Ascending aorta (tissue), 2 donors: ENCODE measurements around the gene FYN. TPM values are rescaled to one million over a fixed set of nuclear protein-coding genes. Genes with fewer than 3 reads are reported as not detected.
"Not testable (repeated sequence)": the region's sequence is repeated elsewhere in the genome, so short reads cannot be mapped to it uniquely, and the experiment has no call there.

Experiments used
- DNase-seq, 2 donors: peaks; one replicate each; pipeline ENCODE4 v3.0.0-alpha.2; 2019; ENCODE audit warnings: low spot score in 2 of 2
- H3K27ac ChIP-seq, 2 donors: fragments of 200-600 bp; sonication (generic); one replicate each; pipeline ENCODE4 v1.5.1; 2016 to 2017; ENCODE audit warnings: mild to moderate bottlenecking in 1 of 2
- H3K27me3 ChIP-seq: fragments of 200-600 bp; sonication (generic); one replicate; pipeline ENCODE4 v1.5.1; 2017
- H3K36me3 ChIP-seq, 2 donors: fragments of 200-600 bp; sonication (generic); one replicate each; pipeline ENCODE4 v1.5.1; 2016
- H3K4me1 ChIP-seq, 2 donors: fragments of 200-600 bp; sonication (generic); one replicate each; pipeline ENCODE4 v1.5.1; 2016 to 2017; ENCODE audit warnings: mild to moderate bottlenecking in 1 of 2
- H3K4me3 ChIP-seq, 2 donors: fragments of 200-600 bp; sonication (generic); one replicate each; pipeline ENCODE4 v1.5.1; 2016 to 2017; ENCODE audit warnings: mild to moderate bottlenecking in 1 of 2
- H3K9me3 ChIP-seq, 2 donors: fragments of 200-600 bp; sonication (generic); one replicate each; pipeline ENCODE4 v1.5.1; 2016
- CTCF ChIP-seq, 3 experiments: fragments of 200-600 bp in 2 of 3; fragments of 450-650 bp in 1 of 3; sonication (generic) in 2 of 3; IDR thresholded peaks; one replicate each; pipeline ENCODE4 v1.5.1; 2016 to 2019; ENCODE audit warnings: antibody characterized with exemption in 3 of 3, mild to moderate bottlenecking in 1 of 3, moderate library complexity in 1 of 3
- intact Hi-C: fragments of 100-400 bp; cut with DNase I; formaldehyde crosslinking; loops from one replicate; pipeline ENCODE4 v1.15.1; 2023
- total RNA-seq: library from RNA; depleted of rRNA; stranded (reverse); fragments of >200 nt; gene quantifications from one replicate; pipeline ENCODE4 v1.1.0, GENCODE V29; 2016

FYN gene
- total RNA-seq, 1 donor from 2014 or later = 141 TPM

- DNase-seq = no peak
- intact Hi-C loops = no loop called here
- Histone ChIP-seq H3K4me1 (peaks cover 0 to 17% of the 10 kb centered on the region in 2 donors), H3K27ac (peak overlapping the region; percentile 29 to 83), H3K4me3 (no peak overlapping the region), H3K9me3 (no peaks in the 10 kb centered on the region), H3K36me3 (peaks cover 0 to 3% of the 10 kb centered on the region in 2 donors), H3K27me3 (no peaks in the 10 kb centered on the region)
- no peak for TF ChIP-seq CTCF (IDR thresholded peaks at IDR 0.05)
These were observed 187.7 kb downstream of the FYN start for GRCh38 chr6:111685526-111685925.

- no peaks in the 10 kb centered on the region for H3K27me3 ChIP-seq
- peak overlapping the region; percentile 82 to 83 for H3K27ac ChIP-seq
- intact Hi-C loops = no loop called here
- H3K4me1 ChIP-seq = peaks cover 0 to 21% of the 10 kb centered on the region in 2 donors
- no peak overlapping the region for H3K4me3 ChIP-seq
- no peaks in the 10 kb centered on the region for H3K9me3 ChIP-seq
- H3K36me3 ChIP-seq = peaks cover 0 to 3% of the 10 kb centered on the region in 2 donors
- no peak for TF ChIP-seq CTCF (IDR thresholded peaks at IDR 0.05)
- DNase-seq = no peak
These were observed 188.2 kb downstream of the FYN start for GRCh38 chr6:111685058-111685457.

- Histone ChIP-seq H3K36me3 (peaks cover 0 to 3% of the 10 kb centered on the region in 2 donors), H3K4me3 (no peak overlapping the region), H3K9me3 (no peaks in the 10 kb centered on the region), H3K27me3 (no peaks in the 10 kb centered on the region), H3K4me1 (peaks cover 0 to 27% of the 10 kb centered on the region in 2 donors), H3K27ac (peak overlapping the region; percentile 82 to 83)
- intact Hi-C loops = loop anchor here (2.0 kb wide), 1 partner anchor 15 kb away; no protein-coding TSS in a partner anchor
- TF ChIP-seq CTCF (IDR thresholded peaks at IDR 0.05) = no peak
- DNase-seq = peak in 1 of 2 donors; percentile 85
These were observed 189.4 kb downstream of the FYN start for GRCh38 chr6:111683749-111684267.

- no peak overlapping the region for H3K4me3 ChIP-seq
These were observed 190.1 kb downstream of the FYN start for GRCh38 chr6:111683157-111683556.

GRCh38 chr6:111681860-111682259 is 191.4 kb downstream of the FYN start:
- H3K4me3 ChIP-seq = no peak overlapping the region
- H3K27me3 ChIP-seq = no peaks in the 10 kb centered on the region
- no peaks in the 10 kb centered on the region for H3K9me3 ChIP-seq
- H3K36me3 ChIP-seq = no peaks in the 10 kb centered on the region
- H3K27ac ChIP-seq = peak overlapping the region in 1 of 2 donors; percentile 83
- peaks cover 0 to 27% of the 10 kb centered on the region in 2 donors for H3K4me1 ChIP-seq
- DNase-seq = no peak
- intact Hi-C loops = loop anchor here (2.0 kb wide), 1 partner anchor 13 kb away; no protein-coding TSS in a partner anchor
- no peak for TF ChIP-seq CTCF (IDR thresholded peaks at IDR 0.05)

More at GRCh38 chr6:111683157-111683556, 190.1 kb downstream of the FYN start:
- Histone ChIP-seq H3K27ac (peak overlapping the region; percentile 82 to 83), H3K9me3 (no peaks in the 10 kb centered on the region), H3K36me3 (no peaks in the 10 kb centered on the region), H3K27me3 (no peaks in the 10 kb centered on the region), H3K4me1 (peaks cover 0 to 27% of the 10 kb centered on the region in 2 donors)
- TF ChIP-seq CTCF (IDR thresholded peaks at IDR 0.05) = no peak
- intact Hi-C loops = loop anchor here (2.0 kb wide), 1 partner anchor 14 kb away; no protein-coding TSS in a partner anchor
- no peak for DNase-seq

- H3K4me1 ChIP-seq = peaks cover 0 to 27% of the 10 kb centered on the region in 2 donors
- H3K4me3 ChIP-seq, H3K9me3 ChIP-seq, DNase-seq, H3K27ac ChIP-seq, H3K36me3 ChIP-seq, intact Hi-C loops, H3K27me3 ChIP-seq: not testable (repeated sequence)
These were observed 192.2 kb downstream of the FYN start for GRCh38 chr6:111680811-111681609.
